HG03280 (cell line): ENCODE results near the gene NME7.

Source experiments
- ATAC-seq: cut with Tn5 transposase; IDR thresholded peaks from one replicate; pipeline ENCODE4 v1.9.1; 2021; ENCODE audit warnings: mild to moderate bottlenecking, moderate library complexity; ENCODE audit not compliant: unreplicated experiment

The NME7 gene

DNA sequence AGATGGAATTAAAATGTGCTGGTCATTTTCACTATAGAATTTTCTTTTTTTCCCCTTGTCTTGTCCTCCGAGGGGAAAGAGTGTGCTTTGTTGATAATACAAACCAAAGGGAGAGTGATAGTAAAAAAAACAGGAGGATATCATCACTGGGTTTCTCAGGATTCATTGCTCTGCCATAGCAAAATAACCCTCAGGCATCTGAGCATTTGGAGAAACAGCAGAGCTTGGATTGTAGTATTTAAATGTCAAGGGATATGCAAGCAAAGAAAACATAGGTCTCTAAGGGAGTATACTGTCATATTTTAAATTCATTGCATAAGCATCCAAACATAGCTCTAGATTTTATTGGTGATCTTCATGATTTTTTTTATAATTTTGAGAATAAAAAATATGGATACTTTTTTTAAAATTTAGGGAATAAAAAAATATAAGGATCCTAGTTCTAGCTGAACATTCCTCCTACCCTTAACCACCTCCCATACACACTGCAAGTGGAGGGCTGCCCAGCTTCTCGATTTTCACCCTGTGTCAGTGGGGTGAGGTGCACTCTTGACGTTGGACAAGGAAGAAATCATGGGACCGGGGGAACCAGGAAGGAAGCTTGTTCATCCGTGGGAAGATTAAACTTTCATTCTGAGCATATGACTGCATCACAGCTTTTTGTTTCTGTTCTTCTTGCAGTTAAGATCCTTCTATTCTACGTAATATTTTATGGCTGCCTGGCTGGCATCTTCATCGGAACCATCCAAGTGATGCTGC is 256.7 kb downstream of the NME7 start:
- ATAC-seq: no peak

DNA sequence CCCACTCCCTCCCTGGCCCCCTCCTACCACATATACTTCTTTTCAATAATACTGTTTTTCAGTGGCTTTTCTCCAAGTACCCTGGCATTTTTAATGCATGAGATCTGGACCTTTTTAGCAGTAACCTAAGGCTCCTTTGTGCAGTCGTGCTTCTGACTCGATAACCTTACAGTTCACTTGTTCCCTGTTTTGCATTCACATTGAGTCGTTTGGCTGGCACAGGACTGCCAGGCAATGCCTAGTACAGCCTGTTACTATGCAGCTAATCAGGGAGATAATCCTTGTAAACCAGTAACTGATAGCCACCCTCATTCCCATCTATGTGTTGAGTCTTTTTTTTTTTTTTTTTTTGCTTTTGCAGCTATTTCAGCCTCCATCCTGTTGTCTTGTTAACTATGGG is 257.4 kb downstream of the NME7 start:
- ATAC-seq: no peak

DNA sequence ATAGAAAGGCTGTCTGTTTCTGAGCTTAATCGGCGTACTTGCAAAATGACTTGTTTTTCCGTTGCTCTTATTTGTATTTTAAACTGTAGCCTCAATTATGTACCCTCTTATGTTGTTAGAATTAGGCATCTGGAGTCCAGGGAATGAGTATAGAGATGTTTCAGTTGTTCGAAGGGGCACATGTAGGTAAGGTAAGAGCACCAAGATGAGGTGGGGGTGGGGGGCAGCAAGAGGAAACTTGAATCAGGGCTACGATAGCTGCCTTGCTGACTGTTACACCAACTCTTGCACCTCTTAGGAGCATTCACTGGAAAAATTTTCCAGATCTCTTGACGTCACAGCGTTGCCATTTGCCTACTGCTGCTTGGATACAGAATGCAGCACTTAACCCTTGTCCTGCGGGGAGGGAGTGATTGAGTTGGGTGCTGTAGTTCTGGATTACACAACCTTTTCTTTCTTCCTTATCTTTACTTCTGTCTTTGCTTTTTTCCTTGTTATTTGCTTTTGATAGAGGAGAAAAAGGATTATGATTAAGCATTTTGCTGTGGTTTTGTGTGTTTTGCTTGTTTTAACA is 257.9 kb downstream of the NME7 start:
- no peak for ATAC-seq

DNA sequence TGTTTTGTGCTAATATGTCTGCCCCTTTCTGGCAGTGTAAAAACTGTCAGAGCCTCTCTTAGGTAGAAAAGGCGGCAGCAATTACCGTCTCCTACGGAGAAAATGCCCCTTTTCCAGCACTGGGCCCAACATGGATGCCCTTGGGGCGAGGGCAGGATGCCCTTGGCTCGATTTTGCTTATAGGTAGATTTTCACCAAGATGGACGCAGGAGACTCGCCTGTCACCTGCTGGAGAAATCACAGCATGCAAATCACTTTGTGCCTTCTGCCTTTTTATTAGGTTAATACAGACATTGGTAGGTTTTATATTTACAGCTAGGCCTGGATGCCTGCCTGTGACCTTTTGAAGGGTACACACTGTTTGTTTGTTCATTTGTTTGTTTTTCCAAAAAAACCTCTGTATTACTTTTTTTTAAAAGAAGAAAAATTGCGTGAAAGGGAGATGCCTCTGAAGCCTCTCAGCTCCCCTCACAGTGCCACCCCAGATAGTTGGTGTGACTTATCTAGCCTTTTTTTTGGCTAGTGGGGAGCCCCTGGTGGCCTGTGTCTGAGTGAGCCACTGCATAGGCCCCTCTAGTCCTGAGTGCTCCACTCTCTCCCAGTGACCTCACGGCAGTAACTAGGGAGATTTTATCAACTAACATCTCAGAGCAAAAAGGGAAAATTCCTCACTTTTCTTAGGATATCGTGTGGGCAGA is 258.6 kb downstream of the NME7 start:
- ATAC-seq: no peak

DNA sequence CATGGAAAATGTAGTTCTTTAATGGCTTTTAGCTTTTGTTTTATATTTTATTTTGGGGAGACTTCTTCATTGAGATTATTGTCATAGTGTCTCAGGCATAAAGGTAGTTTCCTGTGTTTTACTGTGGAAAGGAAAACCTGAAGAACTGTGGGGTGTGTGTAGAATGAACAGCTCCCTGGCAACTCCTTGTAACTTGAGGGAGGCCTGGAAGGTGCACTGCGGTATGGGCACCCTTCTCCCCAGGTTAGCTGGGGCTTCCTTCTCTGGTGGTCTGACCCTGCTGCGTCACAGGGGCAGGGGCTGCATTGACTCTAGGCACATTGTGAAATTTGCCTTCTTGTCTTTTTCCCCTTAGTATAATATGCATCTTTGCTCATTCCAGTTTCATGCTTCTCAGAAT is 259.4 kb downstream of the NME7 start:
- no peak for ATAC-seq

DNA sequence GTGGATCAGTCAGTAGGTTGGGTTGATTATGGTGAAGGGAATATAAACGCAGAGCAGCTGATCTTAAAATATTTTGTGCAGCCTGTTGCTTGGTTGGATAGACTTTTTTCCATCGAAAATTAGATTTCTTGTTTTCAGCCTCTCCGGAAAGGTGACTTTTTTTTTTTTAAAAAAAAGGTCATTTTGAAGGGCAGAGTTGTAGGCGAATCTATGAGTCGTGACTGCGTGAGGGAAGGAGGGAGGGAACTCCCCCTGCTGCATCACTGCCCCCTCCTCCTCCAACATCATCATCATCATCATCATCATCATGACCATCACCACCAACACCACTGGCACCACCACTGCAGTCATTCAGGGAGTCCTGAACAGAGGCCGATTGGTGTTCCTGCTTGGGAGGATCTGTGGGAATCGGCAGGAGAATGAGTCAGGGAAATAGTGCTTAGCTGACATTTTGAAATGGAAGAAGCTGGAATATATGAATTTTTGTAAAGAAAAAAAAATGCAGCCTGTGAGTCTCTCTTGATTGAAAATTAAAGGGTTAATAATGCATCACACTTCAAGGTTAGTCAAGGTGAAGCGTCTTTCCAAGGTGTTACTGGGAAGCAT is 259.9 kb downstream of the NME7 start:
- ATAC-seq: no peak

DNA sequence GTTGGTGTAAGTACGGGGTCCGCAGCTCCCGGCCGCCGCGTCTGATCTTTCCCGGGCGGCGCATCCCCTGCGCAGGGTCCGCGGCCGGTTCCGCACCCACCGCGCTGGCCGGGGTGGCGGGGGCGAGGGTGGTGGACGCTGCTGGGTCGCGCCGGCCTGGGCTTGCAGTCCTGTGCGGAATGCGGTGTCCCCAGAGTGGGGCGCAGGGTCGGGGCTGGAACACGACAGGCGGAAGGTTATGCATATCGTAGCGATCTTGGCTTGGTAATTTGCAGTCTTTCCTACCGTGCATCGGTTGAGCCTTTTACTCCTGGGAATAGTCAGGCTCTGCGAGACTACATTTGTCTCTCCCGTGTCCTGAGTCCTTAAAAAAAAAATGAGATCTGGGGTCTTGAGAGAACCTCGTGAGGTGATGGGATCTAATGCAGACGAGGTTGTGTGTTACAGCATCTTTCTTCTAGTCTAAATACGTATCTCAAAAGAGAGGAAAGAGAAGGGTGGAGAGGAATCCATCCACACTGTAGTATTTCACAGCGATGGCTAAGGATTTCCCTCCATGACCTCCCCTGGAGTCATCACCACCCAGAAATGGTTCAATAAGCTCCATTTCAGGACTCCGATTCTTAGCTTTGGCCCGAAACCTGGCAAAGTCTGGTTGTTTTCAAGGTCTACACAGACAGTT is 260.5 kb downstream of the NME7 start:
- ATAC-seq: peak; percentile 6

DNA sequence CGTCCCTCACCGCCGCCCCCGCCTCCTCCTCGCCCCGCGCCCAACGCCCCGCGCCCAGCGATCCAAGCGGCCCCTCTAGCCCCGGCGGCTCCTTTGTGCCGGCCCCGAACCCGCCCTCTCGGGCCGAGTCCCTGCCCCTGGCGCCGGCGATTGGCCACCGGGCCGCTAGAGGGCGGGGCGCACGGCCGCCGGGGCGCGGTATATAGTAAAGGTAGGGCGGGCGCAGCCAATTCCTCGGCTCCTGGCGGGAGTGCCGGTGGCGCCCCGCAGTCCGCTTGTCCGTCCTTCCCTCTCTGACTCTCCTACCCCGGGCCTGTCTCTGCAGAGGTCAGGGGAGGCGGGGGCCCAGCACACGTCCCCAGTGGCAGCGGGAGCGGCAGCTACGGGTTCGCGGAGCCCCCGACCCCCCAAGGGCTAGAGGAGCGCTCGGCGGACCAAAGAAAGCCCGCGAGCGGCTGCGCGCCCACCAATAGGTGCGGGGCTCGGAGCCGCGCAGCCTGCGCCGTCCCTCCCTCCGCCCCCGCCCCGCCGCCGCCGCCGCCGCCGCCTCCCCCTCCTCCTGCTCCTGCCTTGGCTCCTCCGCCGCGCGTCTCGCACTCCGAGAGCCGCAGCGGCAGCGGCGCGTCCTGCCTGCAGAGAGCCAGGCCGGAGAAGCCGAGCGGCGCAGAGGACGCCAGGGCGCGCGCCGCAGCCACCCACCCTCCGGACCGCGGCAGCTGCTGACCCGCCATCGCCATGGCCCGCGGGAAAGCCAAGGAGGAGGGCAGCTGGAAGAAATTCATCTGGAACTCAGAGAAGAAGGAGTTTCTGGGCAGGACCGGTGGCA is 261.3 kb downstream of the NME7 start, which contains the start of gene ATP1B1:
Gene ATP1B1 (plus strand): TSS at position 596 of the 826 bp plus-strand sequence. CDS start 140 bp downstream, at position 736.
- peak; percentile 93 for ATAC-seq

DNA sequence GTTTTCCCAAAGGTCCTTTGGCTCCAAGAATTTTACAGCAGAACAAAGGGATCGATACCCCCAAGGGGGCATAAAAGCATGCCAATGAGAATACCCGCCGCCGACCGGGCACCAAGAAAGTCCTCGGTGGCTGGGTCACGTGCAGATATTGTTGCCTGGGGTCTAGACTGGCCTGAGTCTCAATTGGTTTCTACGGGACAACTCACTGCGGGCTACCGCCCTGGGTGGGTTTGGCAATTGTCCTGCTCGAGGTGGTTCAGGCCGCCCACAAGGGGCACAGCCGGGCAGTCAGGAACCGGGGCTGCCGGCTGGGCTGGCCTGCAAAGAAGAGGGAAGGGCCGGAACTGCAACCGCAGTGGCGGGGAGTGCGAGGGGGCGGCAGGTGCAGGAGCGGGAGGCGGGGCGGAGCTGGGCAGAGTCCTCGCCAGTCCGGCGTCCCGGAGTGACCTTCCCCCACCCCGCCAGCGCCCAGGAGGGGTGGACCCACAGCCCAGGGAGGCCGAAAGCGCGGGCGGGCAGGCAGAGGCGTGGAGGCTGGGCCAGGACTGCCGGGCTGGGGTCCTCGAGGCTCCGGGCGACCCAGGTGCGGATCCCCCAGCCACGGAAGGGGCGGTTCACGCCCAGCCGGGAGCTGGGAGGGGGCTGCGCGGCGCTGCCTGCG is 262.0 kb downstream of the NME7 start:
- peak; percentile 21 for ATAC-seq

DNA sequence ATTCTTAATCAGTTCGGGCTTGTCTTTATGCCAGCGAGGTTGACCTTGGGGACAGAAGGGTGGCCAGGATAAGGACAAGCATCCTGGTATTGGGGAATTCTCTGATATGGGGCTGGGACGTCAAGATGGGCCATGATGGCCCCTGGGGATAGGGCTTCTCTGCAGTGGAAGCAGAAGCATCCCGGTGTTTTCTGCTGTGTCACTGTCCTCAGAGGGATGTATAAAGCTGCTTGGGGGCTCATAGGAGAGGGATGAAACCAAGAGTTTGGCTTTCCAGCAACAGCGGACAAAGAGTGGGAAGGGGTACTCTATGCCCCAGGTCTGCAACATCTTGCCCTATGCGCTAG is 262.5 kb downstream of the NME7 start:
- no peak for ATAC-seq

DNA sequence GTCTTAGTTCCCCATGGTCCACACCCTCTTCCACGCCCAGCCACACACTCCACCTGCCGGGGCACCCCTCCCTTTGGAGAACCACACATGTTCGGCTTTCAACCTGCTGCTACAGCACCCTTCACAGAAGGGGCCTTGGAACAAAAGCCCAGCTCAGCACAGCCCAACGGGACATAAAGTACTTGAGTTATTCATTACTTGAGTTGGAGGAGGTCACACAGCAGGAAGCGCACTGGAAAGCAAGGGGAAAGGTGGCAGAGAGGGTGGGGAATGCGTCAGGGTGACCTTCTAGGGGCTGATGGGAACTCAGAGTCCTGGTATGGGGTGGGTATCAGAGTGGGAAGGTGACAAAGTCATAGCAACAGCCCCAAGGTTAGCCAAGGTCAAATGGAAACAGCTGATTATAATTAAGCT is 264.1 kb downstream of the NME7 start:
- ATAC-seq: no peak

DNA sequence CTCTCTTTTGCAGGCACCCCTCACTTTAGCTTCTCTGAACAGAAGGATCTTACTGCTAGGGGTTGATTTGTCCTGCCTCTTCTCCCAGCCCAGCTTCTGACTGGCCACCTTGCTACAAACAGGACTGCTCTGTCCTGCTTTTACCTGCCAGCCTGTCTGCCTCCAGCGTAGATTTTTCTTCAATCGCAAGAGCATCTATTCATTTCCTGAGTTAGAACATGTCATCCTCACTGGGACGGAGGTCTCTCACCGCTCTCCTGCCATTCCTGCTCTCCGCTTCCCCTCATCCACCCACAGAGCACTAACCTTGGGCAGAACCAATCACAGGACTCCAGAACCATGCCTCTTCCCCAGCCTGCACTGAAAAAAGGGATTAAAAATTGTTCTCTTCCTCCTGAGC is 264.6 kb downstream of the NME7 start:
- ATAC-seq: no peak

DNA sequence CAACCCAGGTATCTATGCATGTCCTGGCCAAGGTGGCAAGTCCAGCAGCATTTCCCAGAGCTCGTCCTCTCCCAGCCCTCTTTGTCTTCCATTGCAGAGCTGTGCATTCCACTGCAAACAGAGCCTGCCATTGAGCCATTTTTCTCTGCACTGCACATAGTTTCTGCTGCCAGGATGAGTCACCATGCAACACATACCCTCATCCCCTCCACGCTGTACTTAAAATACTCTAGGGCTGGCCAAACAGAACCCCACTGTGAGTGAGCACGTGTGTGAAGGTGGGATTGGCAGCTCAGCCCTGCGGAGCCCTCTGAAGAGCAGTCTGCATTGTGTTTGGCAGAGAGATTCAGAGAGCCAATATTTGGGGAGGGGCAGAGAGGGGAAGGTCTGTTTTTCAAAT is 265.0 kb downstream of the NME7 start:
- ATAC-seq: no peak

DNA sequence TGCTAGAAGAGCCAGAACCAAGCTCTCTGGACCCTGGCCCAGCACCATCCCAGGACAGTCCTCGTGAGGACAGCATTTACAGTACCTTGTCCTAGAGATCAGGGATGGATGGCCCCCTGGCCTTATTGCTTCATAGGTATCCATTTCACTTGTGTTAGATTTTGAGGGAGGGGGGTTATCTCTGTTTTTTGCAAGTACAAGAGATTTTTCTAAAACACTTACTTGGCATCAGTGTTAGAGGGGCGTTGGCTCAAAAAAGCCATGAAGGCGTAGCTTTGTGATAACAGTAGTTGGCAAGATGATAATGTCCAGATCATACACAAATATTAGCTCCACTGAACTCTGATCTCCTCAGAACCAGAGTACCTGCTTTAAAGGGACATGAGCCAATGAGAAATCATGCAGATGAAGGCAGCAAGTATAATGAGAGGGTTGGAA is 266.9 kb downstream of the NME7 start:
- no peak for ATAC-seq

DNA sequence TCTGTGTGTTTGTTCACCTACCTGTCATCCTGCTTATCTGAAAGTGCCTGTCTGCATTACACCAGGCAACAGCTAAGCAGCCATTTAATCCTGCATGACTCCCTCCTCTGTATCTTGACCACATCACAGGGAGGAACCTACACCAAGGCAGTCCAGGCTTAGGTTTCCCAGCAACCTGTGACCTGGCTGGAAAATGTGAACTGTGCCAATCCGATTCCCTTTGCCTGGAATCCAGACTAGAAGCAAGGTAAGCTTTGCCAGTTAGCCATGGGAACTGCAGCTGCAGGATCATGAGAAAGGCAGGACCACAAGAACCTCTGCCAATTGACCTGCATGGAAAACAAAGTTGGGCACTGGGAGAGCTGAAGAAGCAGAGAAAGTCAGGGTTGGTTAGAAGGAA is 267.4 kb downstream of the NME7 start:
- no peak for ATAC-seq

DNA sequence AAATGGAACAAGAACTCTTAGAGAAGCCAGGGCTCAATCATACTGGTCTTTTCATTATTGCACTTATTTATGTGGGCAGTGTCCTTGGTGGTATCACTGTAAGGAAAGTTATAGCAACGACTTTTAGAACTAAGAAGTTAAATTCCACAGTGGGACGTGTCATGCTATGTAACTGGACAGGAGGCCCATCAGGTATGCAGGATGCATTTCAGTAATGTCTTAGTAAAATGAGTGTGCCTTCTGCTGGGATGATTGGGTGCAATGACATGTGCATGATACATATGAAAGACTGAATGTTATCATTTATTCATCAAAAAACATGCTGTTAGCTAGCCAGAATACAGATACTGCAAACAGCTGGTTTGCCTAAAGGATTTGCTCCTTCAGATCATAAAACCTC is 268.0 kb downstream of the NME7 start:
- ATAC-seq: no peak

DNA sequence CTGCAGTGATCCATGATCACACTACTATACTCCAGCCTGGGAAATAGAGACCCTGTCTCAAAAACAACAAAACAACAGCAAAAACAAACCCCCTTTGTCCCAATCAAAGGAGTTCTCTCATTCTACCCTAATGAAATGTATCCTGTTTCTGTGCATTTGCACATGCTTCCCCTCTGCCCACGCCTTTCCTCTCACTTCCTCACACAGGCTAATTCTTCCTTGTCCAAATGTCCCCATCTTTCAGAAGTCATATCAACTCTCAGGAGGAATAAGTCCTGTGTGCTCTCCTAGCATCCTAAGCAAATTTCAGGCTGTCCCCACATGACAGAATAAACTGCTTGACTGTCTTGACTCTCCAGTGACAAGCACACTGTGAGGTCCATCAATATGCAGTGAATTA is 269.2 kb downstream of the NME7 start:
- ATAC-seq: no peak

DNA sequence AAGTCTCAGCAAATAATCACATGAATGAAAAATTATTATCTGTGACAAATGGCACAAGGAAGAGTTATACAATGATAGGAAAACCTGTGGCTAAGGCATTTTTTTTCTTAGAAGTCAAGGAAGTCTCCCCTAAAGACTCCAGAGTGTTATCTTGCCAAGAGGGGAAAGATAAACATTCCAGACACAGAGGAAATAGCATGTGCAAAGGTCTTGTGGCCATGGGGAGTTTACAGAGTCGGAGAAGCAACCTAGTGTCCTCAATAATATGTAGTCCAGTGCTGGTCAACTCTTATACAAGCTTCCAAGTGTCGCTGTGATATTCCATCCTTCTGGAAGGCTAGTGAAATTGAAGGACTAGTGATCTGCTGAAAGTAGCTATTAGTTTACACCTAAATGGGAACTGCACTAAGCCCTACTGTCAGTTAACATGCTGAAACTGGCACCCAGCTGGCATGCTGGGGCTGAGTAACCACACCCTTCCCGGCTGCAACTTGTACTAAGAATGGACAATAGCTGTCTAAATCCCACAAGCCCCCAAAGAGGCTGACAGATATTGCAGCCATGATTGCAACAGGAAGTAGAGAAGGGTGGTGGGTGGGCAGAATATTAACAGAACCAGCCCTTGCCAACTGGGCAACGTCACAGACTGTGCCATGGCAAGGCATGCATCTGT is 272.6 kb downstream of the NME7 start:
- no peak for ATAC-seq

DNA sequence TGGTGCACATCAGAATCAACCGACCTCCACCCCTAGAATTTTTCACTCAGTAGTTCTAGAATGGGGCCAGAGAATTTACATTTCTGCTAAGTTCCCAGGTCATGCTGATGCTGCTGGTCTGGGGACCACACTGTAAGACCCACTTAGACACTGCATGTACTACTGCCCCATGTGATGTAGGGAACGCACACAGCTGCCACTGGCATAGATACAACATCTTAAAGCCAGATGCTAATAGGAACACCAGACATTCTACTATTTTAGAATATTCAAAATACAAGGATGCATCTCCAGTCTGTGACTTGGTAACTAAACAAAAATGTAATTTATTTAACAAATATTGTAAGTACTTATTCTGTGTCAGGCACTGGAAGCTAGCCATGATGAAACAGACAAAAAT is 275.2 kb downstream of the NME7 start:
- ATAC-seq: no peak
